PC-3 (cell line): ENCODE data around the gene ASPHD2. TPM values are rescaled to one million over a fixed set of nuclear protein-coding genes. Genes with fewer than 3 reads are reported as not detected.

Source experiments
- ATAC-seq: fragments of 200-7000 bp; cut with Tn5 transposase; 2 replicates; pipeline ENCODE4 v1.9.1; 2020; ENCODE audit warnings: mild to moderate bottlenecking, moderate library complexity
- BruUV-seq: library from RNA; stranded (reverse); fragments of 400-500 nt; replicated peaks from 2 replicates; lab custom pipeline; 2021; lab: Mats Ljungman, UMichigan
- CTCF ChIA-PET: fragments of 300-600 bp; sonication (Branson Sonifier 250); formaldehyde crosslinking; loops from one replicate; lab custom pipeline; 2022; ENCODE audit warnings: antibody characterized with exemption; lab: Charles Lee
- POLR2A ChIA-PET: fragments of 300-600 bp; sonication (Branson Sonifier 250); formaldehyde crosslinking; loops from one replicate; lab custom pipeline; 2022; ENCODE audit warnings: antibody characterized with exemption; ENCODE audit not compliant: unreplicated experiment; lab: Charles Lee
- DNase-seq: peaks from one replicate; pipeline ENCODE4 v3.0.0-alpha.2; 2015
- H2AFZ ChIP-seq: fragments of 300-600 bp; sonication (generic); 2 replicates; pipeline ENCODE4 v1.6.0; 2016; ENCODE audit warnings: antibody characterized with exemption, low read length
- H3F3A ChIP-seq: fragments of 300-600 bp; sonication (generic); one replicate; pipeline ENCODE4 v1.6.0; 2017; ENCODE audit warnings: antibody characterized with exemption, low read length, control low read depth, mild to moderate bottlenecking; ENCODE audit not compliant: unreplicated experiment
- H3K27ac ChIP-seq: fragments of 300-600 bp; sonication (generic); 2 replicates; pipeline ENCODE4 v1.5.1; 2016; ENCODE audit warnings: mild to moderate bottlenecking, low read length
- H3K27me3 ChIP-seq: fragments of 300-600 bp; sonication (generic); 2 replicates; pipeline ENCODE4 v1.6.1; 2016; ENCODE audit warnings: low read length, mixed read lengths
- H3K36me3 ChIP-seq: fragments of 300-600 bp; sonication (generic); 2 replicates; pipeline ENCODE4 v1.6.1; 2016; ENCODE audit warnings: low read depth, mixed run types, low read length, mixed read lengths
- H3K4me1 ChIP-seq: fragments of 300-600 bp; sonication (generic); 2 replicates; pipeline ENCODE4 v1.5.1; 2016; ENCODE audit warnings: low read length; ENCODE audit not compliant: insufficient read depth
- H3K4me2 ChIP-seq: fragments of 300-600 bp; sonication (generic); 2 replicates; pipeline ENCODE4 v1.6.0; 2016; ENCODE audit warnings: low read length
- H3K4me3 ChIP-seq: fragments of 300-600 bp; sonication (generic); 2 replicates; pipeline ENCODE4 v1.5.1; 2016; ENCODE audit warnings: mild to moderate bottlenecking, low read length, mixed read lengths
- H3K79me2 ChIP-seq: fragments of 300-600 bp; sonication (generic); 2 replicates; pipeline ENCODE4 v1.6.1; 2017; ENCODE audit warnings: low read length, mixed read lengths
- H3K9ac ChIP-seq: fragments of 300-600 bp; sonication (generic); 2 replicates; pipeline ENCODE4 v1.6.0; 2016; ENCODE audit warnings: mild to moderate bottlenecking, low read length
- H3K9me2 ChIP-seq: fragments of 300-600 bp; sonication (generic); replicated peaks from 2 replicates; pipeline ENCODE4 v1.6.1; 2016; ENCODE audit warnings: mixed run types, low read length, mixed read lengths
- H3K9me3 ChIP-seq: fragments of 300-600 bp; sonication (generic); 2 replicates; pipeline ENCODE4 v1.6.1; 2016; ENCODE audit warnings: low read length, mixed read lengths
- H4K20me1 ChIP-seq: fragments of 300-600 bp; sonication (generic); 2 replicates; pipeline ENCODE4 v1.6.1; 2016; ENCODE audit warnings: low read length, mixed read lengths
- CTCF ChIP-seq: fragments of 300-600 bp; sonication (generic); conservative IDR thresholded peaks from 2 replicates; pipeline ENCODE4 v1.5.1; 2017; ENCODE audit warnings: antibody characterized with exemption, low read depth, mild to moderate bottlenecking, low read length
- EZH2 ChIP-seq: fragments of 300-600 bp; sonication (generic); IDR thresholded peaks from one replicate; pipeline ENCODE4 v1.6.1; 2017; ENCODE audit warnings: antibody characterized with exemption, mild to moderate bottlenecking, low read length; ENCODE audit not compliant: unreplicated experiment
- EZH2phosphoT487 ChIP-seq: fragments of 300-600 bp; sonication (generic); IDR thresholded peaks from 2 replicates; pipeline ENCODE4 v1.6.1; 2018; ENCODE audit warnings: mild to moderate bottlenecking, antibody characterized with exemption, low read length, borderline replicate concordance
- intact Hi-C: fragments of 100-400 bp; cut with micrococcal nuclease; formaldehyde crosslinking; loops from 2 replicates; pipeline ENCODE4 v1.9.0; 2023
- total RNA-seq: library from RNA; depleted of rRNA; stranded (reverse); fragments of >200 nt; gene quantifications from 2 replicates; pipeline ENCODE4 v1.2.3, GENCODE V29; 2014

ASPHD2 gene
- total RNA-seq, 1 experiment from 2014 or later, result 2.1 TPM

DNA sequence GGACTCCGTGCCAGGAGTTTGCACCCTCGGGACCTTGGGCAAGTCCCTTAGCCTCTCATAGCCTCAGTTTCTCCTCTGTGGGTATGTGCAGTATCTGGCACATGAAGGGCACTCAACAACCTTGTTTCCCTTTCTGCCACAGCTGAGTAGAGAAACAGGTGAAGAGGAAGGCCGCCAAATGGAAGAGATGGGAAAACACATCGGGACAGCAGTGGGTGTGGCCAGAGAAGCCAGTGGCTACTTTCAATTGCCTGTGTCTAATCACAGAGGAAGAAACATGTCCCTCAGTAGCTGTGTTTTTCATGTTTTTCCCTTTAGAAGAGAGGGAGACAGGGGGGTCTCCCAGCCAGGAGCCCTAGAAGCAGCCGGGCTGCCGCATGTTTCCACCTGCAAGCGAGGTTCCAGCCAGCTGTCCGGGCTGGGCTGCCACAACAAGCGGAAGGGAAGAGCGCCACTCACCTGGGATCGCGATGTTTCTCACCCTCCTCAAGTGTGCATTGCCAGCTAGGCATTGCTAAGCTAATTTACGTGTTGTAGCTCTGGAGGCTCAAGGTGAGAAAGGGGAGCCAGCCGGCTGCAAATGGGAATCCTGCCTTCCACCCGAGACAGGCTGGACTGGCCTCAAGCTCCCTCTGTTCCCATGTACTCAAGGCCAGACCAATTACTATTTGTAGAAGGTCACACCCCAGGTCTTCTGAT lies 16.7 kb downstream of the ASPHD2 start:
- BruUV-seq, result no TSS peak
- ATAC-seq (no peak), DNase-seq (no peak)
- no peaks in the 10 kb centered on the region for H3K9me2 ChIP-seq
- no peak overlapping the region for H3K4me2 ChIP-seq
- TF ChIP-seq EZH2phosphoT487 (no peak), CTCF (no peak), EZH2 (no peak)
- H3K9ac ChIP-seq, result no peak overlapping the region
- no peaks in the 10 kb centered on the region for H4K20me1 ChIP-seq
- intact Hi-C loops, result no loop called here
- H3K4me3 ChIP-seq, result no peak overlapping the region
- no peaks in the 10 kb centered on the region for H3F3A ChIP-seq
- H3K36me3 ChIP-seq, result no peaks in the 10 kb centered on the region
- H3K9me3 ChIP-seq, result no peaks in the 10 kb centered on the region
- no peaks in the 10 kb centered on the region for H3K4me1 ChIP-seq
- no peaks in the 10 kb centered on the region for H3K27me3 ChIP-seq
- POLR2A ChIA-PET, result no interaction called here
- no peaks in the 10 kb centered on the region for H3K79me2 ChIP-seq
- CTCF ChIA-PET, result no interaction called here
- H3K27ac ChIP-seq, result no peak overlapping the region
- no peak overlapping the region for H2AFZ ChIP-seq

GRCh38 chr22:26446808-26447515 lies 17.9 kb downstream of the ASPHD2 start:
- H3K9ac ChIP-seq, result no peak overlapping the region
- DNase-seq, result no peak
- no peaks in the 10 kb centered on the region for H3K9me2 ChIP-seq
- H2AFZ ChIP-seq, result no peak overlapping the region
- no peaks in the 10 kb centered on the region for H3K9me3 ChIP-seq
- BruUV-seq, result no TSS peak
- H3K4me3 ChIP-seq, result no peak overlapping the region
- no peaks in the 10 kb centered on the region for H3K4me1 ChIP-seq
- no peak for TF ChIP-seq CTCF
- no peak for TF ChIP-seq EZH2phosphoT487
- no peak for TF ChIP-seq EZH2
- no peak overlapping the region for H3K27ac ChIP-seq
- no peaks in the 10 kb centered on the region for H3K27me3 ChIP-seq
- ChIA-PET CTCF (interaction anchor here (0.6 kb wide), 1 partner anchor 107 kb away, joined by 10 read pairs; no protein-coding TSS in a partner anchor), POLR2A (no interaction called here)
- no peak overlapping the region for H3K4me2 ChIP-seq
- no peaks in the 10 kb centered on the region for H3F3A ChIP-seq
- intact Hi-C loops, result no loop called here
- ATAC-seq, result no peak
- H4K20me1 ChIP-seq, result no peaks in the 10 kb centered on the region
- no peaks in the 10 kb centered on the region for H3K79me2 ChIP-seq
- H3K36me3 ChIP-seq, result no peaks in the 10 kb centered on the region
